Prostate gland (tissue), 2 donors: ENCODE results near the gene NRROS.

Experiments
- CTCF ChIP-seq, 4 experiments: fragments of 200-600 bp in 2 of 4; fragments of 450-650 bp in 2 of 4; sonication (generic) in 2 of 4; IDR thresholded peaks; 1 replicate in 3 of 4; 2 replicates in 1 of 4; pipeline ENCODE4 v1.5.1; 2016 to 2019; ENCODE audit warnings: antibody characterized with exemption in 4 of 4, mild to moderate bottlenecking in 2 of 4, moderate library complexity in 2 of 4
- POLR2AphosphoS5 ChIP-seq: sonication (generic); formaldehyde crosslinking; IDR thresholded peaks from one replicate; pipeline ENCODE4 v1.6.1; 2017; ENCODE audit warnings: antibody characterized with exemption

- no peak for TF ChIP-seq CTCF (IDR thresholded peaks at IDR 0.05)
- TF ChIP-seq POLR2AphosphoS5, result no peak
Observed at GRCh38 chr3:196603683-196604082, 35.8 kb upstream of the NRROS start.
